Gastroesophageal sphincter (tissue), 4 donors: ENCODE data around the gene CHP2. TPM values are rescaled to one million over a fixed set of nuclear protein-coding genes. Genes with fewer than 3 reads are reported as not detected.
"Not testable (repeated sequence)": the region's sequence is repeated elsewhere in the genome, so short reads cannot be mapped to it uniquely, and the experiment has no call there.

Experiments used
- ATAC-seq: fragments of 150-250 bp; one replicate; pipeline ENCODE4 v1.9.1; 2016; ENCODE audit warnings: mild to moderate bottlenecking, moderate library complexity
- H3K27ac ChIP-seq, 4 donors: fragments of 200-600 bp; sonication (generic) in 3 of 4; 1 replicate in 3 of 4; 2 replicates in 1 of 4; pipeline ENCODE4 v1.5.1; 2016 to 2019
- H3K27me3 ChIP-seq: fragments of 200-600 bp; sonication (generic); one replicate; pipeline ENCODE4 v1.5.1; 2019
- H3K36me3 ChIP-seq, 2 donors: fragments of 200-600 bp; sonication (generic); one replicate each; pipeline ENCODE4 v1.5.1; 2019; ENCODE audit warnings: control low read depth in 1 of 2
- H3K4me1 ChIP-seq, 3 donors: fragments of 200-600 bp; sonication (generic); 1 replicate in 2 of 3; 2 replicates in 1 of 3; pipeline ENCODE4 v1.5.1; 2016 to 2019; ENCODE audit warnings: control low read depth in 2 of 3
- H3K4me3 ChIP-seq, 2 donors: fragments of 200-600 bp; sonication (generic); one replicate each; pipeline ENCODE4 v1.5.1; 2019; ENCODE audit warnings: mild to moderate bottlenecking in 1 of 2, moderate library complexity in 1 of 2
- H3K9me3 ChIP-seq, 3 donors: fragments of 200-600 bp; sonication (generic); one replicate each; pipeline ENCODE4 v1.5.1; 2017 to 2019; ENCODE audit warnings: control low read depth in 2 of 3
- CTCF ChIP-seq, 4 experiments: fragments of 200-600 bp in 2 of 4; fragments of 450-650 bp in 2 of 4; sonication (generic) in 1 of 4; IDR thresholded peaks; one replicate each; pipeline ENCODE4 v1.5.1; 2017 to 2019; ENCODE audit warnings: antibody characterized with exemption in 4 of 4, mild to moderate bottlenecking in 2 of 4, moderate library complexity in 2 of 4
- EP300 ChIP-seq: sonication (generic); formaldehyde crosslinking; IDR thresholded peaks from one replicate; pipeline ENCODE4 v1.6.1; 2017; ENCODE audit warnings: antibody characterized with exemption, mild to moderate bottlenecking
- POLR2A ChIP-seq, 2 donors: fragments of 450-650 bp; IDR thresholded peaks; one replicate each; pipeline ENCODE4 v1.6.1; 2017; ENCODE audit warnings: antibody characterized with exemption in 2 of 2, mild to moderate bottlenecking in 2 of 2, moderate library complexity in 1 of 2
- POLR2AphosphoS5 ChIP-seq: sonication (generic); formaldehyde crosslinking; IDR thresholded peaks from one replicate; pipeline ENCODE4 v1.6.1; 2017; ENCODE audit warnings: antibody characterized with exemption
- WGBS, 2 donors: methylation state at CpG; one replicate each; pipeline ENCODE4 v1.1.5; 2018; ENCODE audit warnings: low coverage in 1 of 2; 5-methylcytosine and 5-hydroxymethylcytosine counted together
- total RNA-seq, 4 donors: library from RNA; depleted of rRNA; stranded (reverse); fragments of >200 nt; gene quantifications; one replicate each; pipeline ENCODE4 v1.1.0, GENCODE V29; 2016

The CHP2 gene
- total RNA-seq, 4 donors from 2014 or later, result not detected

DNA sequence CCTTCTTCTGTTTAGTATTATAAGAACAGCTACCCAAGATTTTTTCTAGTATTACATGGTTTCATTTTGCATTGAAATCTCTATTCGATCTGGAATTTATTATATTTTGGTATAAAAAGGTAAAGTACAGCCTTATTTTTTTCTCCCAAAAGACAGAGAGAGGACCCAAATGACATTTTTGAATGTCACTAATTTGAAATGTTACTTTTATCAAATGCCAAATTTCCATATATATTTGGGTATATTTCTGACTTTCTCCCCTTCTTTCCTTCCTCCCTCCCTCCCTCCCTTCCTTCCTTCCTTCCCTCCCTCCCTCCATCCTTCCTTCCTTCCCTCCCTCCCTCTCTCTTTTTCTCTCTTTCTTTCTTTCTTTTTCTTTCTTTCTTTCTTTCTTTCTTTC is 6.2 kb upstream of the CHP2 start:
- H3K4me3 ChIP-seq, result no peak overlapping the region
- H3K9me3 ChIP-seq, result peaks cover 0 to 15% (median 0%) of the 10 kb centered on the region in 3 donors
- TF ChIP-seq EP300, result no peak
- no peak for TF ChIP-seq POLR2A (IDR thresholded peaks at IDR 0.05)
- no peak for TF ChIP-seq CTCF (IDR thresholded peaks at IDR 0.05)
- no peak overlapping the region for H3K27ac ChIP-seq
- peaks cover 43% of the 10 kb centered on the region for H3K27me3 ChIP-seq
- WGBS, 2 donors, result 47% methylated on average over 1 of the region's 1 CpG; no CpG with 5 or more reads in 1 of the 2 donors
- ATAC-seq, result no peak
- H3K36me3 ChIP-seq, result no peaks in the 10 kb centered on the region
- no peaks in the 10 kb centered on the region for H3K4me1 ChIP-seq

DNA sequence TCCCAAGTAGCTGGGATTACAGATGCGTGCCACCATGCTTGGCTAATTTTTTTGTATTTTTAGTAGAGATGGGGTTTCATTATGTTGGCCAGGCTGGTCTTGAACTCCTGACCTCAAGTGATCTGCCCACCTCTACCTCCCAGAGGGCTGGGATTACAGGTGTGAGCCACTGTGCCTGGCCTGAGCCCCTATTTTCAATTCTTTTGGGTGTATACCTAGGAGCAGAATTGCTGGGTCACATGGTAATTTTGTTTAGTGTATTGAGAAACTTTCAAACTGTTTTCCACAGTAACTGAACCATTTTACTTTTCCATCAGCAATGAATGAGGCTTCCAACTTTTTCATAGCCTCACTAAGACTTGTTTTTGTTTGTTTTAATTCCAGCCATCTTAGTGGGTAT is 3.8 kb upstream of the CHP2 start:
- Histone ChIP-seq H3K27me3 (peaks cover 51% of the 10 kb centered on the region), H3K4me1 (peaks cover 0 to 12% (median 8%) of the 10 kb centered on the region in 3 donors), H3K9me3 (peaks cover 0 to 15% (median 0%) of the 10 kb centered on the region in 3 donors)
- 60% methylated on average over 1 of the region's 1 CpG; no CpG with 5 or more reads in 1 of the 2 donors for WGBS, 2 donors
- H3K36me3 ChIP-seq, H3K4me3 ChIP-seq, ATAC-seq, H3K27ac ChIP-seq: not testable (repeated sequence)

DNA sequence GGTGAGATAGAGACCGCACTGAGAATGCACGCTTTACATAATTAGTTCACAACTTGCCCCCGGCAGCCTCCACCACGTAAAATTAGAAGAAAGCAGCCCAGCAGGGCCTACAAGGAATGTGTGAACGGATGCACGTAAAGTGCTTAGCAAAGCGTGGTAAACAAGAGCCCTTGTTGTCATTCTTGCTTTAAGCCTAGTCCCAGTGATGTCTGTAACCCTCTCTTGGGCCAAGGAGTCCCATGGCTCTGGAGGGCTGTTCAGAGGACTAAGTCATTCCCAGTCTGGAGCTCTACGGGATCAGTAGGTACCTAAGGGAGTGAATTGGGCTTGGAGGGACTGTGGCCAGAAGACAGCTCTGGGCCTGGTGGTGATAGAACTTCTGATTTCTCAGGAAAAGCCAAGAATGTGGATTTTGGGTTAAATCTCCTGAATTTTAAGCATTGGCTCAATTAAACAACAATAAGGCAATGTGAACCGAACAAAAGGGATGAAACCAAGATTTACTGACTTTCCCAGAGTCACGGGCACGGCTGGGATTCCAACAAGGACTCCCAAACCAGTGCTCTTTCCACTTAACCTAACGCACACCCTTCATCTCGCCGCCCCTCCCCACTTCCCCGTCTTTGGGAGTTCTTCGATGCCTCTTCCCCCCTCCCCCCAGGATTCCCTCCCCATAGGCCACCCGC is 775 bp upstream of the CHP2 start:
- H3K4me3 ChIP-seq, result peak overlapping the region in 1 of 2 donors; percentile 35
- 23 to 61% methylated on average over 4 to 11 of the region's 17 CpGs for WGBS, 2 donors
- no peak overlapping the region for H3K27ac ChIP-seq
- H3K27me3 ChIP-seq, result peaks cover 65% of the 10 kb centered on the region
- H3K9me3 ChIP-seq, result no peaks in the 10 kb centered on the region
- H3K4me1 ChIP-seq, result peaks cover 0 to 12% (median 8%) of the 10 kb centered on the region in 3 donors
- TF ChIP-seq POLR2A (IDR thresholded peaks at IDR 0.05), result no peak
- TF ChIP-seq EP300, result no peak
- no peak for TF ChIP-seq CTCF (IDR thresholded peaks at IDR 0.05)
- no peak for TF ChIP-seq POLR2AphosphoS5
- no peaks in the 10 kb centered on the region for H3K36me3 ChIP-seq
- ATAC-seq, result no peak

GRCh38 chr16:23755484-23755809 is 621 bp downstream of the CHP2 start:
- no peak overlapping the region for H3K4me3 ChIP-seq
- no peaks in the 10 kb centered on the region for H3K9me3 ChIP-seq
- H3K27ac ChIP-seq, result no peak overlapping the region
- H3K36me3 ChIP-seq, result no peaks in the 10 kb centered on the region
- H3K27me3 ChIP-seq, result peaks cover 74% of the 10 kb centered on the region
- WGBS, 2 donors, result 19% methylated on average over 6 of the region's 15 CpGs; no CpG with 5 or more reads in 1 of the 2 donors
- no peak for ATAC-seq
- H3K4me1 ChIP-seq, result peaks cover 0 to 12% (median 8%) of the 10 kb centered on the region in 3 donors
- TF ChIP-seq POLR2AphosphoS5, result no peak
- no peak for TF ChIP-seq EP300
- TF ChIP-seq CTCF (IDR thresholded peaks at IDR 0.05), result no peak
- no peak for TF ChIP-seq POLR2A (IDR thresholded peaks at IDR 0.05)

- no peak overlapping the region for H3K4me3 ChIP-seq
- no peak overlapping the region for H3K27ac ChIP-seq
- H3K9me3 ChIP-seq, result no peaks in the 10 kb centered on the region
- TF ChIP-seq CTCF (IDR thresholded peaks at IDR 0.05), result no peak
- no peak for ATAC-seq
- peaks cover 84% of the 10 kb centered on the region for H3K27me3 ChIP-seq
- H3K36me3 ChIP-seq, result no peaks in the 10 kb centered on the region
- 77 to 91% methylated on average over 6 to 9 of the region's 9 CpGs for WGBS, 2 donors
- peaks cover 0 to 12% (median 8%) of the 10 kb centered on the region in 3 donors for H3K4me1 ChIP-seq
Observed at GRCh38 chr16:23757116-23757515, 2.3 kb downstream of the CHP2 start.
